Measurements from ENCODE around the gene POLA2.

Gene POLA2

DNA sequence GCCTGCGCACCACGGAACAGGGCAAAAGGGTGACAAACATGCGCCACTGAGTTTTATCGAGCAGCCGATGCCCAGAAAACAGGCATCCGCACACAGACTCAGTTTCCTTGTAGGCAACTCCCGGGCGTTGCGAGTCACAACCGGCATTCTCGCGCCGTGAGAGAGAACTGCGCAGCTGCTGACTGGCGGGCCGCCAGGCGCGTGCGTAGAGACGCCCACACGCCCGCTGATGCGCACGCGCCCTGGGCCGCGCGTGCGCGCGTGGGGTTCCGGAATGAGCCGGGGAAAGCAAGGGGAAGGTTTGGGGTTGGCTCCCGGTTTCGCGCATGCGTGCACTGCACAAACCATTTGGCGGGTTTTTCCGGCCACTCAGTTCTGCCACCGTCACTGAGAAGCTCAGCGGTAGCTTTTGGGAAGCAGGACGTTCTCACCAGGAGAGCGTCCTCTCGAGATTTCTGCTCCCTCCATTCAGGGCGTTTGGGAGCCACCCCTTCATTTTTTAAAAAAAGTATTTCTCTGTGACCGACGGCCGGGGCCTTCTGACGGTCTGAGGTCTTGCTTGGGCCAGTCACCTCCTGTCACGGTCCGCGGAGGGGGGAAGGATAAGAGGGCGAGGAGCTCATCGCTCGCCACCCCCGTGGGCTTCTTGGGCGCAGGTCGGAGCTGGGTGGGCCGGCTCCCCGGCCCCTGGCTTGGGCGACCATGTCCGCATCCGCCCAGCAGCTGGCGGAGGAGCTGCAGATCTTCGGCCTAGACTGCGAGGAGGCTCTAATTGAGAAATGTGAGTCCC is at the start of gene POLA2:
POLA2 (plus strand) TSS at position 372 of the 790 bp plus-strand sequence; CDS start at position 703, 331 bp downstream.
- DNase-seq, result peak; percentile 94
- in situ Hi-C loops (cut with HindIII; ENCODE audit: low pct_ligation_motif_present, low pct_unique_long_range_greater_than_20kb, low sequenced_read_pairs), result no loop called here

DNA sequence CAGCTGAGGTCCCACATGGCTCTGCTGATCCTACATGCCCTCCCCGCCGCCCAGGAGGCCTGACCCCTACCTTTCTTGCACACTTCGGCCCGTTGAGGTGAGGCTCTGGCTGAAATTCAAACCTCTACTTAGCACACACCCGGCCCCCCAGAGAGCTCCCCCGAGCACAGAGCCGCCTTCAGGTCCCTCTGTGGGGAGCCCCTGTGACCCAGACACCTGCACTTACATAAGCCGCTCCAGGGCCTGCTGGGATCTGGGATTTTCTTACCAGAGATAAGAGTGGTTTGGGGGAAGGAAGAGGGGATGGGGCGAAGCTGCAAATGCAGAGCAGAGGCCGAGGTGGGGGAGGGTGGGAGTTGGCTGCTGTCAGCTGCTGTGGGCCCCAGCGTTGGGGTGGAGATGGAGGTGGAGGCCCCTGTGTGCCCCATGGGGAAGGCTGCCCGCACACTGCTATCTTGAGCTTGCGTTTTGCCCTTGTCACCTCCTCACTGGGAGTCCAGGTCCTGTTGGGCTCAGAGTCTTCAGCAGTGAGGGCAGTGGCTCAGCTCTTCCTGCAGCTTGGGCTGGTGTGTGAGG is 49.4 kb upstream of the POLA2 start:
- DNase-seq, result no peak
- in situ Hi-C loops (cut with HindIII; ENCODE audit: low pct_ligation_motif_present, low pct_unique_long_range_greater_than_20kb, low sequenced_read_pairs), result no loop called here

GRCh38 chr11:65213322-65214211 is 48.2 kb upstream of the POLA2 start:
- no peak for DNase-seq
- in situ Hi-C loops (cut with HindIII; ENCODE audit: low pct_ligation_motif_present, low pct_unique_long_range_greater_than_20kb, low sequenced_read_pairs), result no loop called here

DNA sequence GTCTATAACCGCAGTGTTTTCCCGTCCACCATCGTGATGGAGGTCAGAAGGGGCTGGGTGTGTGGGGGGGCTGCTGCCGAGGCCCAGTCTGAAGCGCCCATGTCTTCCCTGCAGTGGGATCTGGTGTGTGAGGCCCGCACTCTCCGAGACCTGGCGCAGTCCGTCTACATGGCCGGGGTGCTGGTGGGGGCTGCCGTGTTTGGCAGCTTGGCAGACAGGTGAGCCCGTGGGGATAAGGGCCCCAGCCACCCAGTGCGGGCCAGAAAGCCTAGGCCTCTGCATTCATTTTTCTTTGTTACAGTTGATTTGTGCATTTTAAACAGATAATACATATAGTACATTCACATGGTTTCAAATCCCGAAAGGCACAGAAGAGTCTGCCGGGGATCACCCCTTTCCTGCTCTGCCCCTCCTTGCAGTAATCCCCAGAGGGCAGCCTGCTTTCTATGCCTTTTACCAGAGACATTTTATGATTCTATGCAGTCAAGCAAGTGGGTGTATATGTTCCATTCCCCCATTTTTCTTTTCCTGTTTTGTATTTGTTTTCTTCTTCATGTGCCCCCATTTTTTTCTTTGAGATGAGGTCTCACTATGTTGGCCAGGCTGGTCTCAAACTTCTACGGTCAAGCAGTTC is 47.4 kb upstream of the POLA2 start:
- in situ Hi-C loops (cut with HindIII; ENCODE audit: low pct_ligation_motif_present, low pct_unique_long_range_greater_than_20kb, low sequenced_read_pairs), result no loop called here
- DNase-seq, result no peak

- DNase-seq, result no peak
- in situ Hi-C loops (cut with HindIII; ENCODE audit: low pct_ligation_motif_present, low pct_unique_long_range_greater_than_20kb, low sequenced_read_pairs), result no loop called here
Observed at GRCh38 chr11:65215441-65216076, 46.2 kb upstream of the POLA2 start.

- in situ Hi-C loops (cut with HindIII; ENCODE audit: low pct_ligation_motif_present, low pct_unique_long_range_greater_than_20kb, low sequenced_read_pairs), result no loop called here
- no peak for DNase-seq
Observed at GRCh38 chr11:65216830-65217229, 44.9 kb upstream of the POLA2 start.

GRCh38 chr11:65217441-65218423 is 44.0 kb upstream of the POLA2 start:
- in situ Hi-C loops (cut with HindIII; ENCODE audit: low pct_ligation_motif_present, low pct_unique_long_range_greater_than_20kb, low sequenced_read_pairs), result no loop called here
- no peak for DNase-seq

DNA sequence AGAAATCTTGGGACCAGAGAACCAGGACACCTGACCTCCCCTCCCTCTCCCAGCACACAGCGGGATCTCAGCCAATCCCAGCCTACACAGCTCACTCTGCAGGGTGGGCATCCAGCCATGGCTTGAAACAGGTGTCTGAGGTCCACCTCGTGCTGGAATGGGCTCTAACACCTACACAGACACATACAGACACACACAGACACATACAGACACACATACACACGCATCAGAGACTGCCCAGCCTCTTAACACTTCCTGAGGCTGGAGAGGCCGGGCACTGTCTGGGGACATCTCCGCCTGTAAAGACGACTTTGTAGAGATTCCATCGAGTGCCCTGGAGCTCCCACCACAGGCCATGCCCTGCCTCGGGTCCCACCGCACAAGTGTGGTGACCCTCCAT is 43.3 kb upstream of the POLA2 start:
- in situ Hi-C loops (cut with HindIII; ENCODE audit: low pct_ligation_motif_present, low pct_unique_long_range_greater_than_20kb, low sequenced_read_pairs), result no loop called here
- DNase-seq, result no peak

GRCh38 chr11:65219930-65220213 is 41.9 kb upstream of the POLA2 start:
- in situ Hi-C loops (cut with HindIII; ENCODE audit: low pct_ligation_motif_present, low pct_unique_long_range_greater_than_20kb, low sequenced_read_pairs), result no loop called here
- DNase-seq, result no peak

DNA sequence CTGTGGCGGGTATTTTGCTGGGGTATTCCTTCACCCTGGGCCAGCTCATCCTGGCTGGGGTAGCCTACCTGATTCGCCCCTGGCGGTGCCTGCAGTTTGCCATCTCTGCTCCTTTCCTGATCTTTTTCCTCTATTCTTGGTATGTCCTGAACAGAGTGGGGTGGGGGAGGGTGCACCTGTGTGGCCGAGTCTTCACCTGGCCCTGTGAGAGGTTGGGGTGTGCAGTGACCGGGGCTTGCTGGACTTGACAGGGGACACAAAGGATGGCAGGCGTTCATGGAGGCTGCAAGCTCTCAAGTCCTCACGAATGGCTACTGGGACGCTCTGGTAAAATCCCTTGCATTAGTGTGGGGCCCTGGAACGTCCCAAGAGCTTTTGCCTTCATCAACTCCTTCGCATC is 40.7 kb upstream of the POLA2 start:
- DNase-seq, result no peak
- in situ Hi-C loops (cut with HindIII; ENCODE audit: low pct_ligation_motif_present, low pct_unique_long_range_greater_than_20kb, low sequenced_read_pairs), result no loop called here

GRCh38 chr11:65223011-65223410 is 38.8 kb upstream of the POLA2 start:
- no peak for DNase-seq
- in situ Hi-C loops (cut with HindIII; ENCODE audit: low pct_ligation_motif_present, low pct_unique_long_range_greater_than_20kb, low sequenced_read_pairs), result no loop called here

DNA sequence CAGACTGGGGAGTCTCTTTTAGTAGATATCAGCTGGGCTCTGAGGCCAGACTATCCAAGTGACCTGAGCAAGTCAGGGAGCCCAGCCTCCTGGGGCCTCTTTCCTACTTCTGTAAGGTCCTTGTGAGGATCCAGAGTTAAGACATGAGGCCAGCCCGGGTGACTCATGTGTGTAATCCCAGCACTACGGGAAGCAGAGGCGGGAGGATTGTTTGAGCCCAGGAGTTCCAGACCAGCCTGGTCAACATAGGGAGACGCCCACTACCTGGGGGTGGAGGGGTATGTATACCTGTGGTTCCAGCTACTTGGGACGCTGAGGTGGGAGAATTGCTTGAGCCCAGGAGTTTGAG is 36.9 kb upstream of the POLA2 start:
- in situ Hi-C loops (cut with HindIII; ENCODE audit: low pct_ligation_motif_present, low pct_unique_long_range_greater_than_20kb, low sequenced_read_pairs), result no loop called here
- peak; percentile 46 for DNase-seq

- in situ Hi-C loops (cut with HindIII; ENCODE audit: low pct_ligation_motif_present, low pct_unique_long_range_greater_than_20kb, low sequenced_read_pairs), result no loop called here
- peak; percentile 60 for DNase-seq
Observed at GRCh38 chr11:65225279-65226102, 36.3 kb upstream of the POLA2 start.

DNA sequence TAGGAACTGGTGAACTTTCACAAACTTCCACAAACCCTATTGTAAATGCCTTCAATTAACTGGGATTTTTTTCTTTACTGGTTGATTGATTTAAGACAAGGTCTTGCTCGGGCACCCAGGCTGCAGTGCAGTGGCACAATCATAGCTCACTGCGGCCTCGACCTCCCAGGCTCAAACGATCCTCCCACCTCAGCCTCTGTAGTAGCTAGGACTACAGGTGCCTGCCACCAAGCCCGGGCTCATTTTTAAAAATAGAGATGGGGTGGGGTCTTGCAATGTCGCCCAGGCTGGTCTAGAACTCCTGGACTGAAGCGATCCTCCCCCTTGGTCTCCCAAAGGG is 35.7 kb upstream of the POLA2 start:
- in situ Hi-C loops (cut with HindIII; ENCODE audit: low pct_ligation_motif_present, low pct_unique_long_range_greater_than_20kb, low sequenced_read_pairs), result no loop called here
- no peak for DNase-seq

- no peak for DNase-seq
- in situ Hi-C loops (cut with HindIII; ENCODE audit: low pct_ligation_motif_present, low pct_unique_long_range_greater_than_20kb, low sequenced_read_pairs), result no loop called here
Observed at GRCh38 chr11:65227879-65228278, 33.9 kb upstream of the POLA2 start.

DNA sequence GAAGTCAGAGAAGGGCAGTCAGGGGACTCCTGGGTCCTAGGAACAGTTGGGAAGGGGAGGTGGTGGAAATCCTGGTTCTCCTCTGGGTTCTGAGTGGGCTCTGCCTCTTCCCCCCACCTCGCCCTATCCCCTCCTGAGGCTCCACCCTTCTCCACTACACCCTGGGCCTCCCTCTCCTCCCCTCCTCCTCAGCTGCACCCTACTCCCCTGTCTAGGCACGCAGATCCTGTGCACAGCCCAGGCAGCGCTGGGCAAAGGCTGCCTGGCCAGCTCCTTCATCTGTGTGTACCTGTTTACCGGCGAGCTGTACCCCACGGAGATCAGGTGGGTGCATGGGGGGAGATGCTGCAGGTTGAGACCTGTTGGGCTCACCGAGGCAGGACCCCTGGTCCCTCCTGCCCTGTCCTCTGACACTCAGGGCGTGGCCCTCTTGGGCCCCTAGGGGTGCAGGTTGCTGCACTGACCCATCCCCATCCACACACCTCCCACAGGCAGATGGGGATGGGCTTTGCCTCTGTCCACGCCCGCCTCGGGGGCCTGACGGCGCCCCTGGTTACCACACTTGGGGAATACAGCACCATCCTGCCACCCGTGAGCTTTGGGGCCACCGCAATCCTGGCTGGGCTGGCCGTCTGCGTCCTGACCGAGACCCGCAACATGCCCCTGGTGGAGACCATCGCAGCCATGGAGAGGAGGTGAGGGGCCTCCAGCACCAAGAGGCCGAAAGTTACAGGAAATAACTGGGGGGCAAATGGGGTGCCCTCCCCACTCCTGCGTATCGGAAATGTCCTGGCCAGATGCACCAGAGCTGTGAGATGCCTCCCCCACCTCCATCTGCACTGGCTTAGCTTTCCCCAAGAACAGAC is 25.3 kb upstream of the POLA2 start:
- in situ Hi-C loops (cut with HindIII; ENCODE audit: low pct_ligation_motif_present, low pct_unique_long_range_greater_than_20kb, low sequenced_read_pairs), result no loop called here
- DNase-seq, result no peak

All from ACHN (cell line).